A673 (cell line): ENCODE data around the gene EPO. TPM values are rescaled to one million over a fixed set of nuclear protein-coding genes. Genes with fewer than 3 reads are reported as not detected.

Experiments
- BruUV-seq: library from RNA; stranded (reverse); fragments of 400-500 nt; replicated peaks from 2 replicates; lab custom pipeline; 2021; lab: Mats Ljungman, UMichigan
- CTCF ChIA-PET: fragments of 300-600 bp; sonication (Branson Sonifier 250); formaldehyde crosslinking; loops from one replicate; lab custom pipeline; 2022; ENCODE audit warnings: antibody characterized with exemption; lab: Charles Lee
- POLR2A ChIA-PET: fragments of 300-600 bp; sonication (Branson Sonifier 250); formaldehyde crosslinking; loops from one replicate; lab custom pipeline; 2022; ENCODE audit warnings: antibody characterized with exemption; ENCODE audit not compliant: low non-redundant PET; lab: Charles Lee
- DNase-seq: peaks from one replicate; pipeline ENCODE4 v3.0.0-alpha.2; 2015; ENCODE audit warnings: low spot score
- H3K27ac ChIP-seq: fragments of 200-600 bp; sonication (generic); 2 replicates; pipeline ENCODE4 v1.5.1; 2016; ENCODE audit warnings: mixed run types, low read depth, mild to moderate bottlenecking, mixed read lengths, antibody characterized with exemption, low read length; ENCODE audit not compliant: poor library complexity, severe bottlenecking
- H3K27me3 ChIP-seq: fragments of 200-600 bp; sonication (generic); replicated peaks from 2 replicates; pipeline ENCODE4 v1.6.1; 2017; ENCODE audit warnings: mixed run types, low read depth, mild to moderate bottlenecking, mixed read lengths, antibody characterized with exemption, low read length; ENCODE audit not compliant: insufficient read depth, poor library complexity
- H3K36me3 ChIP-seq: fragments of 200-600 bp; sonication (generic); 2 replicates; pipeline ENCODE4 v1.6.1; 2016; ENCODE audit warnings: mixed run types, mild to moderate bottlenecking, mixed read lengths, antibody characterized with exemption, low read length; ENCODE audit not compliant: insufficient read depth, poor library complexity, severe bottlenecking
- H3K4me1 ChIP-seq: fragments of 200-600 bp; sonication (generic); 2 replicates; pipeline ENCODE4 v1.6.1; 2017; ENCODE audit warnings: mixed run types, mild to moderate bottlenecking, mixed read lengths, antibody characterized with exemption, low read length; ENCODE audit not compliant: insufficient read depth, poor library complexity, severe bottlenecking
- H3K4me3 ChIP-seq: fragments of 200-600 bp; sonication (generic); 2 replicates; pipeline ENCODE4 v1.5.1; 2016; ENCODE audit warnings: low read depth, mixed run types, mild to moderate bottlenecking, mixed read lengths, low read length; ENCODE audit not compliant: poor library complexity, severe bottlenecking
- H3K9me3 ChIP-seq: fragments of 200-600 bp; sonication (generic); 2 replicates; pipeline ENCODE4 v1.6.1; 2016; ENCODE audit warnings: mixed run types, low read depth, mild to moderate bottlenecking, mixed read lengths, antibody characterized with exemption, low read length; ENCODE audit not compliant: poor library complexity, severe bottlenecking
- EZH2 ChIP-seq: fragments of 200-600 bp; sonication (generic); IDR thresholded peaks from 2 replicates; pipeline ENCODE4 v1.6.1; 2017; ENCODE audit warnings: borderline replicate concordance, low read depth, mild to moderate bottlenecking, mixed read lengths, antibody characterized with exemption, low read length; ENCODE audit not compliant: poor library complexity, severe bottlenecking
- intact Hi-C: fragments of 100-400 bp; cut with micrococcal nuclease; formaldehyde crosslinking; loops from one replicate; pipeline ENCODE4 v1.10.0; 2022; ENCODE audit not compliant: unreplicated experiment
- total RNA-seq: library from RNA; stranded (reverse); gene quantifications from 2 replicates; pipeline ENCODE4 v1.2.3, GENCODE V29; 2021
- TF ChIP-seq, protein P1 (sequence below): fragments of 300-800, 200-600 bp; sonication (generic); conservative IDR thresholded peaks from 2 replicates; pipeline ENCODE4 v1.5.1; 2017; ENCODE audit warnings: low read depth, mild to moderate bottlenecking, antibody characterized with exemption, low read length, moderate library complexity, mixed read lengths

The EPO gene
- total RNA-seq, 1 experiment from 2014 or later, result 0.21 TPM

DNA sequence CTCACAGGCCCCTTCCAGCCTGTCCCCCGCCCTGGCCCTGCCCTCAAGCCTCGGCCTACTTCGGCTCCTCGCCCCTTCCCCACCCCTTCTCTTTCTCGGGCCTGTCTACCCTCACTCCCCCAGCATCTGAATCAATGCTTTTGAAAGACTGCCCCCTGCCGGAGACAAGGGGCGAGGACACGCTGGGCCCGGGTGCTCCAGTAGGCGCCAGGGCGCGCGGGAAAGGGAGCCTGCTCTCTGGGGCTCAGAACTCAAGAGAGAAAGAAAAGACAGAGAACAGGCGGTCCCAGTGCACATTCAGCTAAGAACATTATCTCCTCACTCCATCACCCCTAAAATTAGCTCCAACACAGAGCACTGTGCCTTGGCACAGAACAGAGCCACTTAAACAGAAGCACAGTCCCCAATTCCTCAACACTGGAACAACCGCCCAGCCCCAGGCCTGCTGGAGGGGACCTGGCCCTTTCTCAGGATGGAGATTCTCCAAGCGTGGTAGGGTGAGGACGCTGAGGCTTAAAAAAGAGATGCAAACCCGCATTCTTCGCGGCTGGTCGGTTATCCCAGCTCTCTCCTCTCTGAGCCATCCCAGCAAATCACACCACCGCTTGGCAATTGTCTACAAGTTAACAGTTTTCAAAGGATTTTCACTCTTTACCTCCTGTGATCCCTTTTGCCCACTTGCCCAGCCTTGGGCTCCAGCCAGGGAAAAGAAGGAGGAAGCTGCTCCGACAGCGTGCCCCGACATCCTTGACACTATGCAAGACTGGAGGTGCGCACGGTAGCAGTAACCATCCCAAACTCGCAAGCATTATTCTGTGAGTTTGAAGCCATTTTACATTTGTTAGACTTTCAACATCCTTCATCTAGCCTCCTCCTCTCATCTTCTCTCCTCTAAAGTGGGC is 28.3 kb upstream of the EPO start:
- BruUV-seq, result TSS peak; percentile 51
- peaks cover 15% of the 10 kb centered on the region for H3K4me1 ChIP-seq
- ChIA-PET CTCF (interaction anchor here (0.6 to 1.6 kb wide), 4 partner anchors 11 to 161 kb away, joined by 4 to 6 read pairs (median 4); partner anchors contain the start of gene SLC12A9), POLR2A (no interaction called here)
- no peak for TF ChIP-seq EZH2
- TF ChIP-seq, protein P1, sequence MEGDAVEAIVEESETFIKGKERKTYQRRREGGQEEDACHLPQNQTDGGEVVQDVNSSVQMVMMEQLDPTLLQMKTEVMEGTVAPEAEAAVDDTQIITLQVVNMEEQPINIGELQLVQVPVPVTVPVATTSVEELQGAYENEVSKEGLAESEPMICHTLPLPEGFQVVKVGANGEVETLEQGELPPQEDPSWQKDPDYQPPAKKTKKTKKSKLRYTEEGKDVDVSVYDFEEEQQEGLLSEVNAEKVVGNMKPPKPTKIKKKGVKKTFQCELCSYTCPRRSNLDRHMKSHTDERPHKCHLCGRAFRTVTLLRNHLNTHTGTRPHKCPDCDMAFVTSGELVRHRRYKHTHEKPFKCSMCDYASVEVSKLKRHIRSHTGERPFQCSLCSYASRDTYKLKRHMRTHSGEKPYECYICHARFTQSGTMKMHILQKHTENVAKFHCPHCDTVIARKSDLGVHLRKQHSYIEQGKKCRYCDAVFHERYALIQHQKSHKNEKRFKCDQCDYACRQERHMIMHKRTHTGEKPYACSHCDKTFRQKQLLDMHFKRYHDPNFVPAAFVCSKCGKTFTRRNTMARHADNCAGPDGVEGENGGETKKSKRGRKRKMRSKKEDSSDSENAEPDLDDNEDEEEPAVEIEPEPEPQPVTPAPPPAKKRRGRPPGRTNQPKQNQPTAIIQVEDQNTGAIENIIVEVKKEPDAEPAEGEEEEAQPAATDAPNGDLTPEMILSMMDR, result peak; percentile 98
- H3K27me3 ChIP-seq, result no peaks in the 10 kb centered on the region
- peaks cover 35% of the 10 kb centered on the region for H3K36me3 ChIP-seq
- peak overlapping the region; percentile 4 for H3K27ac ChIP-seq
- H3K4me3 ChIP-seq, result peak overlapping the region; percentile 98
- intact Hi-C loops, result loop anchor here (5.0 kb wide), 2 partner anchors 90 to 130 kb away; partner anchors contain the start of gene PCOLCE
- DNase-seq, result peak; percentile 89
- H3K9me3 ChIP-seq, result no peaks in the 10 kb centered on the region

DNA sequence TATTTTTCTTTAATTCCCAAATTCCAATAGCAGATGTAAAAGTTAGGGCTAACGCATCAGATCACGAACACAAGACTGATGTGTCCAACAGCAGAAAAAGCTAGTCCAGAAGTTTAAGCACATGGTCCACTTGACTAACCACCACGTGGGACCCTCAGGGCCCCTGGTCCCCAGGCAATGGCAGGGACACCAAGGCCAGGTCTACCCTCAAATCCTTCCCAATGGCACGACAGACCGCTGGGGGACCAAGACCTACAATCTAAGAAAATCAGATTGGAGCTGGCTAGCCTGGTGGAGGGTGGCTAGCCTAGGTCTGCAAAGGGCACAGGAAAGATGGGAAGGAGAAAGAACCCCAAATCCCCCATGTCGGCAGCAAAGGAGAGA is 27.7 kb upstream of the EPO start:
- peaks cover 28% of the 10 kb centered on the region for H3K36me3 ChIP-seq
- H3K27me3 ChIP-seq, result no peaks in the 10 kb centered on the region
- no peak for DNase-seq
- peak overlapping the region; percentile 98 for H3K4me3 ChIP-seq
- no peak for TF ChIP-seq EZH2
- TF ChIP-seq, protein P1, result no peak
- H3K4me1 ChIP-seq, result peaks cover 15% of the 10 kb centered on the region
- intact Hi-C loops, result loop anchor here (5.0 kb wide), 2 partner anchors 90 to 130 kb away; partner anchors contain the start of gene PCOLCE
- no TSS peak for BruUV-seq
- no peaks in the 10 kb centered on the region for H3K9me3 ChIP-seq
- peak overlapping the region; percentile 88 for H3K27ac ChIP-seq
- POLR2A ChIA-PET, result no interaction called here
- CTCF ChIA-PET, result interaction anchor here (1.5 to 1.6 kb wide), 2 partner anchors 12 to 13 kb away, joined by 5 to 6 read pairs; no protein-coding TSS in a partner anchor

DNA sequence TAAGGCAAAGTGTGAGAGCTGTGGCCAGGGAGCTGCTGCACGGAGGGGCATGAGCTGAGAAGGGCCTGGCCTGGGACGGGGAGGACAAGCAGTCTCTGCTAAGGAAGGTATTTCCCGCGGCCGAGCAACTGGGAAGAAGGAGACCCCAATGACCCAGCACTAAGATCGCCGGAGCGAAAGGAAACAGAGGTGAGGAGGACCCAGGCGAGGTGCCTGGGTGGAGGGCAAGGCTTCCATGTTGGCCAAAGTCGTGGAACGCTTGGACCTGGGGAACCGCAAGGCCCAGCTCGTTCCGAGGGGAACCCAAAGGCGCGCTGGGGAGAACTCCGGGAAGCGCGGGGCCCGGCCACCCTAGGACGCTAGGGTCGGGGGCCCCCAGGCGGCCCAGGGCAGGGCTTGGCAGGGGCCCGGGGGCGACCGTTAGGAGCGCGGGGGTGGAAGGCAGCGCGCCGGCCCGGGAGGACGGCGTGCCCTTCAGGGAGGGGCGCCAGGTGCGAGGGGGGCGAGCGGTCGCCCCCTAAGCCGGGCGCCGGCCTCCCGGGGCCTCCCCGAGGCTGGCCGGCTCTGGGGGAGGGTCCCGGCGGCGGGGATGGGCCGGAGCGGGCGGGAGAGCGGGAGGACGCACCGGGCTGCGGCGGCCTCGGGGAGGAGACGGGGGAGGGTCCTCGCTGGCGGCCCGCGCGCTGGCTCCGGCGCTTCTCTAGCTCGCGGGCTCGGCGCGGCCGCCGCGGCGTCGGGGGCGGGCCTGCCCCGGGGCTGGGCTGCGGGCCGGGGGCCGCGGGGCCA is 26.8 kb upstream of the EPO start:
- no peaks in the 10 kb centered on the region for H3K9me3 ChIP-seq
- H3K4me1 ChIP-seq, result peaks cover 15% of the 10 kb centered on the region
- DNase-seq, result no peak
- H3K36me3 ChIP-seq, result peaks cover 19% of the 10 kb centered on the region
- H3K27ac ChIP-seq, result peak overlapping the region; percentile 88
- intact Hi-C loops, result loop anchor here (5.0 kb wide), 2 partner anchors 91 to 131 kb away; partner anchors contain the start of gene PCOLCE
- no peak for TF ChIP-seq EZH2
- TF ChIP-seq, protein P1, result no peak
- ChIA-PET POLR2A (no interaction called here), CTCF (no interaction called here)
- no peaks in the 10 kb centered on the region for H3K27me3 ChIP-seq
- no TSS peak for BruUV-seq
- peak overlapping the region; percentile 98 for H3K4me3 ChIP-seq
